CD14-positive monocyte (primary cell): Measurements from ENCODE around the gene TTC23. TPM values are rescaled to one million over a fixed set of nuclear protein-coding genes. Genes with fewer than 3 reads are reported as not detected.

ENCODE experiments used
- DNase-seq, 3 donors: peaks; one replicate each; pipeline ENCODE4 v3.0.0-alpha.2; 2011 to 2022
- H2AFZ ChIP-seq: 2 replicates; pipeline ENCODE4 v1.6.0; 2012; ENCODE audit warnings: mild to moderate bottlenecking, low read depth, low read length, inconsistent platforms; ENCODE audit not compliant: insufficient read depth, poor library complexity, severe bottlenecking
- H3K27ac ChIP-seq, 2 donors: 1 replicate in 1 of 2; 2 replicates in 1 of 2; pipeline ENCODE4 v1.5.1; 2012 to 2013; ENCODE audit warnings: low read length in 2 of 2, control low read depth in 1 of 2, inconsistent platforms in 1 of 2, low read depth in 1 of 2, mild to moderate bottlenecking in 1 of 2
- H3K27me3 ChIP-seq, 2 donors: one replicate each; pipeline versions ENCODE4 v1.6.0 to v1.6.1; 2011 to 2013; ENCODE audit warnings: low read length in 2 of 2; ENCODE audit not compliant: control insufficient read depth in 2 of 2, insufficient read depth in 2 of 2
- H3K36me3 ChIP-seq, 2 donors: replicated peaks in 1 of 2; 1 replicate in 1 of 2; 2 replicates in 1 of 2; pipeline versions ENCODE4 v1.5.1 to v1.6.1; 2012 to 2013; ENCODE audit warnings: low read length in 2 of 2, control low read depth in 1 of 2, inconsistent platforms in 1 of 2, mild to moderate bottlenecking in 1 of 2; ENCODE audit not compliant: insufficient read depth in 2 of 2, control insufficient read depth in 1 of 2
- H3K4me1 ChIP-seq, 2 donors: 1 replicate in 1 of 2; 2 replicates in 1 of 2; pipeline versions ENCODE4 v1.5.1 to v1.6.1; 2012 to 2013; ENCODE audit warnings: low read length in 2 of 2, control low read depth in 1 of 2, inconsistent platforms in 1 of 2, mild to moderate bottlenecking in 1 of 2, moderate library complexity in 1 of 2; ENCODE audit not compliant: insufficient read depth in 2 of 2, control insufficient read depth in 1 of 2
- H3K4me2 ChIP-seq: replicated peaks from 2 replicates; pipeline ENCODE3; 2012; ENCODE audit warnings: low read length, moderate library complexity, mild to moderate bottlenecking; ENCODE audit not compliant: poor library complexity, severe bottlenecking; ENCODE audit errors: extremely low read depth
- H3K4me3 ChIP-seq, 3 experiments: fragments of 200-600 bp in 1 of 3; sonication (generic) in 1 of 3; replicated peaks in 1 of 3; 1 replicate in 2 of 3; 2 replicates in 1 of 3; pipeline ENCODE4 v1.5.1; 2011 to 2013; ENCODE audit warnings: low read length in 3 of 3, mild to moderate bottlenecking in 3 of 3, control low read depth in 2 of 3, low read depth in 2 of 3, inconsistent platforms in 1 of 3, moderate library complexity in 1 of 3
- H3K79me2 ChIP-seq: 2 replicates; pipeline ENCODE4 v1.6.0; 2012; ENCODE audit warnings: mild to moderate bottlenecking, control low read depth, inconsistent platforms, low read length, moderate library complexity; ENCODE audit not compliant: insufficient read depth
- H3K9ac ChIP-seq: 2 replicates; pipeline ENCODE4 v1.6.0; 2017; ENCODE audit warnings: low read length, mild to moderate bottlenecking; ENCODE audit not compliant: insufficient read depth, poor library complexity, severe bottlenecking
- H3K9me3 ChIP-seq, 2 donors: replicated peaks in 1 of 2; 1 replicate in 1 of 2; 2 replicates in 1 of 2; pipeline versions ENCODE4 v1.5.1 to v1.6.1; 2012 to 2013; ENCODE audit warnings: low read length in 2 of 2, control low read depth in 1 of 2; ENCODE audit not compliant: control insufficient read depth in 1 of 2, insufficient read depth in 1 of 2
- H4K20me1 ChIP-seq: 2 replicates; pipeline ENCODE4 v1.6.0; 2012; ENCODE audit warnings: mild to moderate bottlenecking, low read length, control low read depth, moderate library complexity; ENCODE audit not compliant: insufficient read depth
- H3K27ac Mint-ChIP-seq, 7 donors: one replicate each; pipeline ENCODE4 v1.8.0; 2020; ENCODE audit warnings: mild to moderate bottlenecking in 7 of 7, mixed read lengths in 7 of 7, moderate library complexity in 6 of 7, inconsistent platforms in 2 of 7
- H3K27me3 Mint-ChIP-seq, 3 donors: one replicate each; pipeline ENCODE4 v1.8.0; 2021 to 2022; ENCODE audit warnings: low read depth in 3 of 3, mild to moderate bottlenecking in 3 of 3, mixed read lengths in 3 of 3, moderate library complexity in 3 of 3, inconsistent platforms in 1 of 3
- H3K36me3 Mint-ChIP-seq, 2 donors: one replicate each; pipeline ENCODE4 v1.8.0; 2020; ENCODE audit warnings: mixed read lengths in 2 of 2, inconsistent platforms in 1 of 2, mild to moderate bottlenecking in 1 of 2
- H3K4me1 Mint-ChIP-seq: one replicate; pipeline ENCODE4 v1.8.0; 2020; ENCODE audit warnings: mild to moderate bottlenecking, mixed read lengths
- H3K4me3 Mint-ChIP-seq, 2 donors: one replicate each; pipeline ENCODE4 v1.8.0; 2020; ENCODE audit warnings: mild to moderate bottlenecking in 2 of 2, mixed read lengths in 2 of 2, moderate library complexity in 1 of 2
- H3K9me3 Mint-ChIP-seq, 7 donors: one replicate each; pipeline ENCODE4 v1.8.0; 2020 to 2022; ENCODE audit warnings: mixed read lengths in 7 of 7, mild to moderate bottlenecking in 6 of 7, moderate library complexity in 6 of 7, inconsistent platforms in 2 of 7
- WGBS: methylation state at CpG from one replicate; pipeline ENCODE4 v1.1.5; 2013; ENCODE audit warnings: missing lambda C conversion rate; ENCODE audit not compliant: insufficient coverage; 5-methylcytosine and 5-hydroxymethylcytosine counted together
- intact Hi-C, 2 donors: fragments of 100-400 bp; cut with micrococcal nuclease; formaldehyde crosslinking; loops; one replicate each; pipeline versions ENCODE4 v1.15.0 to v1.15.1; 2023
- polyA plus RNA-seq, 3 donors: library from polyadenylated mRNA; depleted of rRNA in 1 of 3; unstranded in 2 of 3; stranded (reverse) in 1 of 3; fragments of 300-500 nt in 2 of 3; fragments of >200 nt in 1 of 3; fragmentation: Illumina TruSeq in 2 of 3; gene quantifications; 1 replicate in 2 of 3; 2 replicates in 1 of 3; pipeline ENCODE4 v1.2.3, GENCODE V29; 2012 to 2021
- TF ChIP-seq, protein P1 (sequence below): fragments of 200-600 bp; IDR thresholded peaks from one replicate; pipeline ENCODE4 v1.8.0; 2022; ENCODE audit warnings: antibody characterized with exemption, mild to moderate bottlenecking

Gene TTC23
- polyA plus RNA-seq, 3 donors = 0.51 to 0.55 TPM; not detected in 1

DNA sequence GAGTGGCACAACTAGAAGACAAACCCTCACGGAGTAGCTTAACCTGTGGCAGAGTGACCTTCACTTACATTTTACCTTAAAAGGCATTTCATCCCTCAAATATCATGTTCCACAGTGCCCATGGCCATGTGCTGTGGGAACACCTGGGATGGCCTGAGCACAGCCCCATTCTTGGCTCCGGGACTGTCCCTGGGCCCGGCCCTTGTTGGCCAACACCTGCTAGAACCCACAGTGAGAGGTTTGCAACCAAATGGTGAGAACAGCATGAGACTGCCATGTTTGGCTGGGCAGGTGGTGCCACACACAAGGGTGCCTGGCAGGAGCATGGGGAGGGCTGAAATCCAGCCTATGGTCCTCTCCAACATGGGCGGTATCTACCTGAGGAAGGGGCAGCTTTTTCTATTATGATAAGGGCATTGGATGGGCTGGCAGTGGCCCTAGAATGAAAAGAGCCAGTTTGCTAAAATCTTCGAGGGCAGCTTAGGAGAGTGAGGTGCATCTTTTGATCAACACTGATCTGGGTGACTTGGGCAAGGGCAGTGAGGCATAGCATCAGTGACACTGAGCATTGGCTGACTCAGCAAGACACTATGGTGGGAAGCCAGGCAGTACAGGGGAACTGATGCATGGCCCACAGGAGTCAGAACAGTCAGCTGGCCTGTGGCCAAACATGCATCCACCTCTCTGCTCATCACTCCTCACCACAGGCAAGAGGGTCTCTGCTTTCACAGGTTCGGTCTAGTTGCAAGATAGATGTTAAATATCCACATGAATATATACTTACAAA is 90.6 kb downstream of the TTC23 start:
- Histone ChIP-seq H2AFZ (no peak overlapping the region), H3K4me3 (no peak overlapping the region), H3K36me3 (no peaks in the 10 kb centered on the region), H3K4me1 (no peaks in the 10 kb centered on the region), H3K9me3 (no peaks in the 10 kb centered on the region), H3K9ac (no peak overlapping the region), H3K4me2 (no peak overlapping the region), H4K20me1 (no peaks in the 10 kb centered on the region), H3K27me3 (no peaks in the 10 kb centered on the region), H3K27ac (no peak overlapping the region), H3K79me2 (no peaks in the 10 kb centered on the region)
- 86% methylated on average over 5 of the region's 6 CpGs for WGBS
- TF ChIP-seq, protein P1, sequence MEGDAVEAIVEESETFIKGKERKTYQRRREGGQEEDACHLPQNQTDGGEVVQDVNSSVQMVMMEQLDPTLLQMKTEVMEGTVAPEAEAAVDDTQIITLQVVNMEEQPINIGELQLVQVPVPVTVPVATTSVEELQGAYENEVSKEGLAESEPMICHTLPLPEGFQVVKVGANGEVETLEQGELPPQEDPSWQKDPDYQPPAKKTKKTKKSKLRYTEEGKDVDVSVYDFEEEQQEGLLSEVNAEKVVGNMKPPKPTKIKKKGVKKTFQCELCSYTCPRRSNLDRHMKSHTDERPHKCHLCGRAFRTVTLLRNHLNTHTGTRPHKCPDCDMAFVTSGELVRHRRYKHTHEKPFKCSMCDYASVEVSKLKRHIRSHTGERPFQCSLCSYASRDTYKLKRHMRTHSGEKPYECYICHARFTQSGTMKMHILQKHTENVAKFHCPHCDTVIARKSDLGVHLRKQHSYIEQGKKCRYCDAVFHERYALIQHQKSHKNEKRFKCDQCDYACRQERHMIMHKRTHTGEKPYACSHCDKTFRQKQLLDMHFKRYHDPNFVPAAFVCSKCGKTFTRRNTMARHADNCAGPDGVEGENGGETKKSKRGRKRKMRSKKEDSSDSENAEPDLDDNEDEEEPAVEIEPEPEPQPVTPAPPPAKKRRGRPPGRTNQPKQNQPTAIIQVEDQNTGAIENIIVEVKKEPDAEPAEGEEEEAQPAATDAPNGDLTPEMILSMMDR = no peak
- Mint-ChIP-seq H3K27me3 (peaks cover 0 to 5% (median 0%) of the 10 kb centered on the region in 3 donors), H3K4me3 (no peak overlapping the region), H3K9me3 (peaks cover 0 to 6% (median 2%) of the 10 kb centered on the region in 7 donors), H3K36me3 (peaks cover 2 to 7% of the 10 kb centered on the region in 2 donors), H3K4me1 (peaks cover 1% of the 10 kb centered on the region), H3K27ac (no peak overlapping the region)
- DNase-seq = no peak
- intact Hi-C loops = no loop called here

GRCh38 chr15:99157456-99157855 is 91.9 kb downstream of the TTC23 start:
- Histone ChIP-seq H3K4me1 (no peaks in the 10 kb centered on the region), H3K27ac (no peak overlapping the region), H3K36me3 (no peaks in the 10 kb centered on the region), H3K4me2 (no peak overlapping the region), H2AFZ (no peak overlapping the region), H3K4me3 (no peak overlapping the region), H3K9me3 (no peaks in the 10 kb centered on the region), H3K79me2 (no peaks in the 10 kb centered on the region), H3K9ac (no peak overlapping the region), H4K20me1 (no peaks in the 10 kb centered on the region), H3K27me3 (no peaks in the 10 kb centered on the region)
- Mint-ChIP-seq H3K27ac (no peak overlapping the region), H3K27me3 (peaks cover 0 to 2% (median 2%) of the 10 kb centered on the region in 3 donors), H3K4me1 (peaks cover 1% of the 10 kb centered on the region), H3K9me3 (peaks cover 0 to 6% (median 2%) of the 10 kb centered on the region in 7 donors), H3K4me3 (no peak overlapping the region), H3K36me3 (peaks cover 2 to 7% of the 10 kb centered on the region in 2 donors)
- intact Hi-C loops = no loop called here
- WGBS = no CpG with 5 or more reads among the region's 3 CpGs
- TF ChIP-seq, protein P1 = no peak
- no peak for DNase-seq
